Trophoblast cell (in vitro differentiated cells and primary cell): ENCODE data around the gene CHST6.

ENCODE experiments used
- DNase-seq, 2 donors: peaks; one replicate each; pipeline ENCODE4 v3.0.0-alpha.2; 2016
- H2AFZ ChIP-seq: 2 replicates; pipeline ENCODE4 v1.6.1; 2013; ENCODE audit warnings: low read length, moderate library complexity, mild to moderate bottlenecking; ENCODE audit not compliant: insufficient read depth, poor library complexity
- H2AK5ac ChIP-seq: 2 replicates; pipeline ENCODE4 v1.6.1; 2013; ENCODE audit warnings: mild to moderate bottlenecking, low read length
- H2BK120ac ChIP-seq: 2 replicates; pipeline ENCODE4 v1.6.1; 2013; ENCODE audit warnings: low read length, mild to moderate bottlenecking, moderate library complexity; ENCODE audit not compliant: insufficient read depth, poor library complexity
- H2BK12ac ChIP-seq: 2 replicates; pipeline ENCODE4 v1.6.1; 2013; ENCODE audit warnings: mild to moderate bottlenecking, low read length, moderate library complexity
- H2BK5ac ChIP-seq: 2 replicates; pipeline ENCODE4 v1.6.1; 2013; ENCODE audit warnings: low read length, low read depth, moderate library complexity, mild to moderate bottlenecking; ENCODE audit not compliant: poor library complexity
- H3K14ac ChIP-seq: 2 replicates; pipeline ENCODE4 v1.6.1; 2013; ENCODE audit warnings: mild to moderate bottlenecking, low read length
- H3K18ac ChIP-seq: 2 replicates; pipeline ENCODE4 v1.6.1; 2013; ENCODE audit warnings: mild to moderate bottlenecking, low read length
- H3K23ac ChIP-seq: 2 replicates; pipeline ENCODE4 v1.6.1; 2013; ENCODE audit warnings: low read length
- H3K27ac ChIP-seq: 2 replicates; pipeline ENCODE4 v1.5.1; 2013; ENCODE audit warnings: low read depth, mild to moderate bottlenecking, inconsistent platforms, low read length, moderate library complexity
- H3K27me3 ChIP-seq: 2 replicates; pipeline ENCODE4 v1.6.1; 2013; ENCODE audit warnings: inconsistent platforms, mild to moderate bottlenecking, low read length, moderate library complexity; ENCODE audit not compliant: insufficient read depth
- H3K36me3 ChIP-seq, 2 experiments: 1 replicate in 1 of 2; 2 replicates in 1 of 2; pipeline ENCODE4 v1.6.1; 2013; ENCODE audit warnings: low read length in 2 of 2, mild to moderate bottlenecking in 2 of 2, moderate library complexity in 1 of 2; ENCODE audit not compliant: insufficient read depth in 2 of 2, control insufficient read depth in 1 of 2
- H3K4ac ChIP-seq: 2 replicates; pipeline ENCODE4 v1.6.1; 2013; ENCODE audit warnings: low read depth, mild to moderate bottlenecking, low read length, moderate library complexity
- H3K4me1 ChIP-seq, 2 experiments: 1 replicate in 1 of 2; 2 replicates in 1 of 2; pipeline ENCODE4 v1.6.1; 2013; ENCODE audit warnings: low read length in 2 of 2, mild to moderate bottlenecking in 2 of 2, moderate library complexity in 1 of 2; ENCODE audit not compliant: insufficient read depth in 2 of 2, control insufficient read depth in 1 of 2
- H3K4me2 ChIP-seq: 2 replicates; pipeline ENCODE4 v1.6.1; 2013; ENCODE audit warnings: inconsistent platforms, mild to moderate bottlenecking, low read length, moderate library complexity
- H3K4me3 ChIP-seq: 2 replicates; pipeline ENCODE4 v1.5.1; 2013; ENCODE audit warnings: mild to moderate bottlenecking, low read depth, low read length, inconsistent platforms
- H3K79me1 ChIP-seq: one replicate; pipeline ENCODE4 v1.6.1; 2013; ENCODE audit warnings: low read length
- H3K79me2 ChIP-seq: 2 replicates; pipeline ENCODE4 v1.6.1; 2013; ENCODE audit warnings: low read length, mild to moderate bottlenecking; ENCODE audit not compliant: control insufficient read depth, insufficient read depth, poor library complexity
- H3K9ac ChIP-seq: 2 replicates; pipeline ENCODE4 v1.6.1; 2013; ENCODE audit warnings: mild to moderate bottlenecking, low read length
- H3K9me3 ChIP-seq: 2 replicates; pipeline ENCODE4 v1.6.1; 2013; ENCODE audit warnings: low read depth, mild to moderate bottlenecking, control low read depth, inconsistent platforms, low read length; ENCODE audit not compliant: insufficient read depth
- H4K12ac ChIP-seq: 2 replicates; pipeline ENCODE4 v1.6.1; 2013; ENCODE audit warnings: low read depth, mild to moderate bottlenecking, low read length, moderate library complexity
- H4K8ac ChIP-seq: 2 replicates; pipeline ENCODE4 v1.6.1; 2013; ENCODE audit warnings: low read depth, mild to moderate bottlenecking, low read length, moderate library complexity
- H4K91ac ChIP-seq: one replicate; pipeline ENCODE4 v1.6.1; 2013; ENCODE audit warnings: low read depth, mild to moderate bottlenecking, low read length, moderate library complexity
- WGBS: extraction: QIAGEN DNeasy Blood & Tissue Kit; methylation state at CpG from one replicate; pipeline ENCODE4 v1.1.7; 2013; ENCODE audit warnings: missing lambda C conversion rate; ENCODE audit not compliant: insufficient read length, insufficient coverage; ENCODE audit errors: extremely low coverage; 5-methylcytosine and 5-hydroxymethylcytosine counted together

The CHST6 gene

DNA sequence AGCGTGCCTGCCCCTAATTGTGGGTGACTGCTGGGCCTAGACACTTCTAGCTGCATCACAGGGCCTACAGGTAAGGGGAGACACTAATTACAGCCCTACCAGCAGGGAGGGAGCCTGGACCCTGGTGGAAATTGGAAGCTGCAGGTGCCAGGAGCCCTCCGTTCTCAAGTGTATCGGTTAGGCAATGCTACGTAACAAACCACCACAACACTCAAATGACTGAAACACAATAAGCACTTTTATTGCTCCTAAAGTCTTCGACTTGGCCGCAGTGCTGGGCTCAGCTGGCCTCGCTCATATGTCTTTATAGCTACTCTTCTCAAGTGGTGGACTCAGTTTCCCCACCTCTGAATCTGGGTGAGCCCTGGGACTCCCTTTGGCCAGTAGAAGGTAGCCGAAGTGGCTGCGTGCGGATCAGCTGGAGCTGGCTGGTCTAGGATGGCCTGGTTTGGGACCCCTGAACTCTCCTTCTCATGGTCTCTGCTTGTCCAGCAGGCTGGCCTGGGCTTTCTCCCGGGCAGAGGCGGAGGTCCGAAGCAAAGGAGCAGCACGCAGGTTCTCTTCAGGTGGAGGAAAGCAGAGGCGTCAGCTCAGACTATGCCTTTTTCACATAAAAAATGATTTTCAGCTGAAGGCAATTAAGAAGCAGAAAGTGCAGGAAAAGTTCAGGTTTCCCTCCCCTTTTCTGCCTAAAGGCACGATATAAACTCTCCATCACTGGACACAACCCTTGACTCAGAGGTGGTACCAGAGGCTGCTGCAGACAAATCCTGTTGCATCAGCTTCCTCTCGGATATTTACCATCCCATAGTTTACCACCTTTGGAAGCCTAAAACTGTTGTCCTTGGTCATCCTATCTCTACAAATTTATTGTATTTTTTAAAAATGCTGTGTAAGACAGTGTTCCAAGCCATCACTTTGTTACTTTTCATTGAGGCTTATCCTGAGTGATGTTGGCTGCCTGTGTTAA is 22.0 kb downstream of the CHST6 start:
- Histone ChIP-seq H3K36me3 (no peaks in the 10 kb centered on the region), H3K18ac (no peak overlapping the region), H3K9ac (no peak overlapping the region), H3K79me2 (no peaks in the 10 kb centered on the region), H2BK12ac (no peak overlapping the region), H3K4me2 (no peak overlapping the region), H2BK120ac (no peak overlapping the region), H4K8ac (no peak overlapping the region), H3K27ac (no peak overlapping the region), H2BK5ac (no peak overlapping the region), H4K91ac (no peak overlapping the region), H3K27me3 (no peaks in the 10 kb centered on the region), H3K4ac (no peak overlapping the region), H2AK5ac (no peak overlapping the region), H3K4me3 (no peak overlapping the region), H2AFZ (no peak overlapping the region), H4K12ac (no peak overlapping the region), H3K14ac (no peak overlapping the region), H3K79me1 (no peaks in the 10 kb centered on the region), H3K9me3 (no peaks in the 10 kb centered on the region), H3K23ac (no peak overlapping the region), H3K4me1 (no peaks in the 10 kb centered on the region)
- no CpG with 5 or more reads among the region's 17 CpGs for WGBS
- no peak for DNase-seq

DNA sequence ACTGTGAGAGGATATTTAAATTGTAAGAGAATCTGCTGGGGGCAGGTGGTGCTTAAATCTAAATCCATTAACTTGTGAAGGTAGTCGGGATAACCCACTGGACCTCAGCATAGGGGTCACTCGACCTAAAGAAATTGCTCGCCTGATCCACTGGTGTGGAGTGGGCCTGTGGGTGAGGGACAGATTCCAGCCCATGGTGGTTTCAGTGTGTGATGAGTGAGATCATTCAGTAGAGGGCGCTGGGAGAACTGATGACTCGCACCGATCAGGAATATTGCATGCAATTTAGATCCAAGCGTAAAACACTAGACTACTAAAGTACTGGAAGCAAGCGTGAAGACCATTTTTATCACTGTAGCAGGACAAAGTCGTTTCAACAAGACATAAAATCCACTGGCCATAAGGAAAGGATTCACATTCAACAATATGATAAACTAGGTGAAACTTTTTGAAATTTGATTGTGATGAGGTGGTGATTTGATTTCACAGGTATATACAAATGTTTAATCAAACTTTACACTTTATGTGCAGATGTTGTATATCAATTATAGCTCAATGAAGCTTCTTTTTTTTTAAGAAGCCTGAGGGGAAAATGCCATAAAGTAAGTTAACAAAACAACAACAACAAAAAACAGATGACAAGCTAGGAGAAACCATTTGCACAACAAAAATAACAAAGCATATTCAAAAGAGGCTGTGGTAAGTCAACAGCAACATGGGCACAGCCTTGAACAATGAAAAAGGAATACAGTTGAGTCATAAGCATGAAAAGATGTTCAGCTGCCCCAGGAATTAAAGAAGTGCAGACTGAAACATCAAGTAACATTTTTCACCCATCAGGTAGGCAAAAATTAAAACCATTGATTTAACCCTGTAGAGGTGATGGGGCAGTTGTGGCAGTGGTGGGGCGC is 23.3 kb downstream of the CHST6 start:
- Histone ChIP-seq H3K4me1 (no peaks in the 10 kb centered on the region), H3K9me3 (no peaks in the 10 kb centered on the region), H3K23ac (no peak overlapping the region), H2BK120ac (no peak overlapping the region), H3K4me3 (no peak overlapping the region), H3K36me3 (no peaks in the 10 kb centered on the region), H3K27me3 (no peaks in the 10 kb centered on the region), H3K18ac (no peak overlapping the region), H3K27ac (no peak overlapping the region), H3K9ac (no peak overlapping the region), H3K79me1 (no peaks in the 10 kb centered on the region), H2AFZ (no peak overlapping the region), H4K8ac (no peak overlapping the region), H2BK12ac (no peak overlapping the region), H3K4ac (no peak overlapping the region), H4K12ac (no peak overlapping the region), H3K4me2 (no peak overlapping the region), H4K91ac (no peak overlapping the region), H3K14ac (no peak overlapping the region), H2BK5ac (no peak overlapping the region), H2AK5ac (no peak overlapping the region), H3K79me2 (no peaks in the 10 kb centered on the region)
- DNase-seq = peak; percentile 45 to 80
- no CpG with 5 or more reads among the region's 10 CpGs for WGBS

DNA sequence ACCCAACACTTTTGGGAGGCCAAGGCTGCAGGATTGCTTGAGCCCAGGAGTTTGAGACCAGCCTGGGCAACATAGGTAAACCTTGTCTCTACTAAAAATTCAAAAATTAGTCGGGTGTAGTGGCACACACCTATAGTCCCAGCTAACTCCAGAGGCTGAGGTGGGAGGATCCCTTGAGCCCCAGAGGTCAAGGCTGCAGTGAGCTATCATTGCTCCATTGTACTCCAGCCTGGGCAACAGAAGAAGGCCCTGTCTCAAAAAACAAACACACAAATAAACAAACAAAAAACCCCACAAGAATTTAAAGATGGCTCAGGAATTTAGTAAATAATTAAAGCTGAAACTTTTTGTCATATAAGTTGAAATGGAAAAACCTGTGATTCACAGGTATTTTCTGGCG is 28.5 kb downstream of the CHST6 start:
- peaks cover 6% of the 10 kb centered on the region for H3K79me1 ChIP-seq
- H2BK120ac ChIP-seq = no peak overlapping the region
- no peak overlapping the region for H3K27ac ChIP-seq
- no peak overlapping the region for H3K23ac ChIP-seq
- WGBS = no CpG with 5 or more reads among the region's 2 CpGs
- no peak overlapping the region for H2BK12ac ChIP-seq
- H2BK5ac ChIP-seq = no peak overlapping the region
- no peaks in the 10 kb centered on the region for H3K36me3 ChIP-seq
- no peak overlapping the region for H4K8ac ChIP-seq
- no peak overlapping the region for H3K4ac ChIP-seq
- DNase-seq = no peak
- no peak overlapping the region for H4K12ac ChIP-seq
- H3K79me2 ChIP-seq = peaks cover 11% of the 10 kb centered on the region
- H3K4me3 ChIP-seq = no peak overlapping the region
- no peaks in the 10 kb centered on the region for H3K27me3 ChIP-seq
- H2AFZ ChIP-seq = no peak overlapping the region
- H2AK5ac ChIP-seq = no peak overlapping the region
- no peaks in the 10 kb centered on the region for H3K9me3 ChIP-seq
- no peak overlapping the region for H3K9ac ChIP-seq
- H3K4me1 ChIP-seq = no peaks in the 10 kb centered on the region
- H3K18ac ChIP-seq = no peak overlapping the region
- no peak overlapping the region for H3K14ac ChIP-seq
- H4K91ac ChIP-seq = no peak overlapping the region
- H3K4me2 ChIP-seq = no peak overlapping the region

DNA sequence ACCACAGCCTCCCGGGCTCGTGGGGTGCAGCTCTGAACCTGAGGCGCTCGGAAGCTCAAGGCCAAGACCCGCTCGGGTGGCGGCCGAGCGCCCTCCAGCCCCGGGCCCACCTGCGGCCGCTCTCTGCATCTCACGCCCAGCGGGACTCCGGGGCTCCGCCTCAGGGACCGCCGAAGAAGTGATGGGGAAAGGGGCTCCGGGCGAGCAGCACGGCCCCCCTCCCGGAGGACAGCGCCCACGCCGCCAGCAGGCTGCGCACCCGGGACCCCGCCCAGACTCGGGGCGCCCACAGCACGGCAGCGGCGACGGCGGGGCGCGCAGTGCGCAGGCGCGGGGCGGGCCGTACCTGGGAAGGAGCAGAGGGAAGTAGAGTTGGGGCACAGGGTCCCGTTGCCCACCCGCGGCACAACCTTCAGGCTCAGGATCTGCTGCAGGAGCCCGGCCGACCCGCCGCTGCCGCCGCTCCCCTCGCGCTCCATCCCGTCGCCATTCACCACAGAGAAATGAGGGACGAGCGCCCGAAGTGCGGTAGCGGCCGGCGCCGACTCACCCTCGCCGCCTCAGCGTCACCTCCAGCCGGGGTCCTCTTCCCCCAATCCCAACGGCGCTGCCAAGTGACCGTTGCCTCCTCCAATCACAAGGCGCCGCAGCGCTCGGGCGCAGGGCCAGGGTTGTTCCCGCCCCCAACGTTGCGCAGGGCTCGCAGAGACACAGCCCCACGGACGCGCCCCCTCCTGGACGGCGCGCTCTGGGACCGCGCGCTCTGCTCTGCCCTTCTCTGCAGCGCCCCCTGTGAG is 30.9 kb downstream of the CHST6 start, which contains the start of gene TMEM170A:
TSS of gene TMEM170A (minus strand) at position 568 of the 797 bp plus-strand sequence. CDS start at position 479, 89 bp downstream.
- H4K91ac ChIP-seq = peak within 1 kb of the TSS; percentile 82
- H2BK120ac ChIP-seq = peak within 1 kb of the TSS; percentile 62
- peak within 1 kb of the TSS; percentile 88 for H3K18ac ChIP-seq
- peaks cover 0 to 2% of the 10 kb centered on the region in 2 experiments for H3K4me1 ChIP-seq
- H3K9me3 ChIP-seq = no peaks in the 10 kb centered on the region
- peak within 1 kb of the TSS; percentile 72 for H2AFZ ChIP-seq
- DNase-seq = peak; percentile 99 to 100
- peak within 1 kb of the TSS; percentile 96 for H4K8ac ChIP-seq
- peak within 1 kb of the TSS; percentile 99 for H3K4me3 ChIP-seq
- peak within 1 kb of the TSS; percentile 99 for H3K4me2 ChIP-seq
- peak within 1 kb of the TSS; percentile 97 for H3K9ac ChIP-seq
- H3K23ac ChIP-seq = no peak within 1 kb of the TSS
- peak within 1 kb of the TSS; percentile 90 for H3K4ac ChIP-seq
- H2AK5ac ChIP-seq = no peak within 1 kb of the TSS
- H3K79me1 ChIP-seq = peaks cover 6% of the 10 kb centered on the region
- H3K14ac ChIP-seq = peak within 1 kb of the TSS; percentile 54
- H3K36me3 ChIP-seq = peaks cover 2 to 3% of the 10 kb centered on the region in 2 experiments
- peaks cover 14% of the 10 kb centered on the region for H3K79me2 ChIP-seq
- H2BK5ac ChIP-seq = peak within 1 kb of the TSS; percentile 79
- no peaks in the 10 kb centered on the region for H3K27me3 ChIP-seq
- H4K12ac ChIP-seq = peak within 1 kb of the TSS; percentile 79
- peak within 1 kb of the TSS; percentile 88 for H3K27ac ChIP-seq
- no peak within 1 kb of the TSS for H2BK12ac ChIP-seq
- no CpG with 5 or more reads among the region's 89 CpGs for WGBS
